GM18519 (cell line): ENCODE data around the gene TIMM9.
A peak's percentile ranks its signal among the peaks of the same experiment; 100 is the strongest.
"Not testable (repeated sequence)": the region's sequence is repeated elsewhere in the genome, so short reads cannot be mapped to it uniquely, and the experiment has no call there.

ENCODE experiments used
- ATAC-seq: cut with Tn5 transposase; IDR thresholded peaks from one replicate; pipeline ENCODE4 v1.9.1; 2021; ENCODE audit warnings: mild to moderate bottlenecking, moderate library complexity; ENCODE audit not compliant: unreplicated experiment, low FRiP score

The TIMM9 gene, protein sequence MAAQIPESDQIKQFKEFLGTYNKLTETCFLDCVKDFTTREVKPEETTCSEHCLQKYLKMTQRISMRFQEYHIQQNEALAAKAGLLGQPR

DNA sequence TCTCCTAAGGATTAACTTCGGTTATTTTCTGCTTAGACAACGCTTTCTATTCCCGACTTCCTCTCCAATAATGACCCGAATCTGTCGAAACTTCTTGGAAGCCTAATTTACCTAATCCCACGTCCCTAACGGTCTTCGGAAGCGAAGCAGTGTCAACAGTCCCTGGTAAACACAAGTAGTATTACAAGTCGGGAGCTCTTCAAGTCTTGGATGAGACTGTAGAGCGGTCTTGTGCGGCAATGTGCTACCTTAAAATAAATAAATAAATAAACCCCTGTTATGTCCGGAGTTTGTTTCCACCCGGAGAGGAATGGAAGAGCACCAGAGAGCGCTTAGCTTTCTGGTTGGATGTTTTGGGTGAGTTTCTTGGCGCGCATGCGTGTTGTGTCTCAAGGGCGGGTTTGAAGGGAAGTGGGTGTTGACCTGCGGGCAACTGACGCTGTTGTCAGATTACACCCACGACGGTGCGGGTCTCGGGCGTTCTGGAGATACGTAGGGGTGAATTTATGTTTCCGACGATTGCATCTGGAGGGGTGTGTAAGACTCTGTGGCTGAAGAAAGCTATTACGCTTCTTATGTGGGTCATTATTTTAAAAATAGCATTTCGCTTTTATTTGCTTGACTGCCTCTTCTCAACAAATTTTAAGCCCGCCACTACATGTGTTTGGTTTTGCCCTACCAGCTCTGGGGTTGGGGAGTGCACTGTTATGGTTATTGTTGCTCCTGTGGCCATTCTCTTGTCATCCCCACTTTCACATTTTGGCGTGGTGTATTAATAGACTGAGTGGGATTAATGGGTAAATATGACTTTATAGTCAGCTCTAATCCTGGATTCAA lies at the start of gene TIMM9, which contains the start of gene KIAA0586:
TIMM9 (minus strand) TSS at position 251 of the 837 bp plus-strand sequence. CDS start 15,586 bp downstream, outside the sequence.
KIAA0586 (plus strand) TSS at position 439 of the 837 bp plus-strand sequence. CDS start 546 bp downstream, outside the sequence.
- ATAC-seq, result peak; percentile 67

- no peak for ATAC-seq
These were observed 49.0 kb upstream of the TIMM9 start for GRCh38 chr14:58476320-58476719.

GRCh38 chr14:58469309-58469708 lies 42.0 kb upstream of the TIMM9 start:
- ATAC-seq, result no peak

DNA sequence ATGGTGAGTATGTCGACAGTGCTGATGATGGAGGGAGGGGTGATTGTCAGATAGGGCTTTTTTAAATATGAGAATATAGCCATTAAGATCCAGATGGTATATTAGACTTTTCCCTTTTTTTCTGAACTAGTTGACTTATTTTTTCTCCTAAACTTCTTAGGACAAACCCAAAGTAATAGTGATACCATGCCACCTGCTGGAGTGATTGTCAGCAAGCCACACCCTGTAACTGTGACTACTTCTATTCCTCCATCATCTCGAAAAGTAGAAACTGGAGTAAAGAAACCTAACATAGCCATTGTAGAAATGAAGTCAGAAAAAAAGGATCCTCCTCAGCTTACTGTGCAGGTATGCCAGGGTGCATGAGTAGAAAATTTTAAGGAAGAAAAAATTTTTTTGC lies 40.2 kb upstream of the TIMM9 start:
- no peak for ATAC-seq

DNA sequence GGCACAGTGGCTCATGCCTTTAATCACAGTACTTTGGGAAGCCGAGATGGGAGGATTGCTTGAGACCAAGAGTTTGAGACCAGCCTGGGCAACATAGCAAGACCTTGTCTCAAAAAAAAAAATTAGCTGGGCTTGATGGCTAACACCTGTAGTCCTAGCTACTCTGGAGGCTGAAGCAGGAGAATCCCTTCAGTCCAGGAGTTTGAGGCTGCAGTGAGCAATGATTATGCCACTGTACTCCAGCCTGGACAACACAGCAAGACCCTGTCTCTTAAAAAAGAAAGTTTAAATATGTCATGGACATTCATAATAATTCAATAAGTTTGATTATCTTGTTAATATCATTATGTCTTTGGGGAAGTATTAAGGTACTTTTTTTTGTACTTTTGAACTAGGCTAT lies 39.1 kb upstream of the TIMM9 start:
- no peak for ATAC-seq

GRCh38 chr14:58465421-58465820 lies 38.1 kb upstream of the TIMM9 start:
- no peak for ATAC-seq

DNA sequence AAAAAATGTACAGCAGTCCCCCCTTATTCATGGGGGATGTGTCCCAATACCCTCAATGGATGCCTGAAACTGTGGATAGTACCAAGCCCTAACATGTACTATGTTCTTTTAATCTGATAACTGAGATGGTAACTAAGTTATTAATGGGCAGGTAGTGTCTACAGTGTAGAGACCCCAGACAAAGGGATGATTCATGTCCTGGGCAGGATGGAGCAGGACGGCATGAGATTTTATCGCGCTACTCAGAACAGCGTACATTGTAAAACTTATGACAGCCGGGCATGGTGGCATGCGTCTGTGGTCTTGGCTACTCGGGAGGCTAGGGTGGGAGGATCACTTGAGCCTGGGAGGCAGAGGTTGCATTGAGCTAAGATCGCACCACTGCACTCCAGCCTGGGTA lies 37.3 kb upstream of the TIMM9 start:
- no peak for ATAC-seq

DNA sequence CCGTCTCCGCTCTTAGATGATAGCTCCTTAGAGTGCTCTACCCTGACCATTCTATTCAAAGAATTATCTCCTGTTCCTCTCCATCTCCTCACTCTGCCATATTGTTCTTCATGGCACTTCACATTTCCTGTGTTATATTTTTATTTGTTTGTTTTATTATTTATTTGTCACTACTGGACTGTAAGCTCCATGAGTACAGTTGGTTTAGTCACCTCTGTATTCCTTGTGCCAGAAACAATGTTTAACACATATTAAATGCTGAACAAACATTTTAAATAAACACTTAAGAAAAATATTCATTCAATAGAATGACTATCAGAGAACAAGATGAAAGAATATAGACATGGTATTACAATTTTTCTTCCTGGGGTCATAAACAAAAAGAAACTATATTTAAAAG lies 35.8 kb upstream of the TIMM9 start:
- no peak for ATAC-seq

DNA sequence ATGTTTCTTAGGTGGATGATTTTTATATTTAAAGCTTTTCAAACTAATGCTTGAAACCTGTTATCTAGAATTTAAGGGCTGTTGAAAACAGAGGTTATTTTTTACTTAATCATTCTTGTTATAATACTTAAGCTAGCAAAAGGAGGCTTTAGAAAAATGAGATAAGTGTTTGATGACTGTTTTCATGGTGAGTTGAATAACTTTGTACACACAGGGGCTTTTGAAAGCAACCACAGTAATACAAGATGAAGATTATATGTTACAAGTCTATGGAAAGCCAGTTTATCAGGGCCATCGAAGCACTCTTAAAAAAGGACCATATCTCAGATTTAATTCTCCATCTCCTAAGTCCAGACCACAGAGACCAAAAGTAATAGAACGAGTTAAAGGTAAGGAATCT lies 33.4 kb upstream of the TIMM9 start:
- no peak for ATAC-seq

DNA sequence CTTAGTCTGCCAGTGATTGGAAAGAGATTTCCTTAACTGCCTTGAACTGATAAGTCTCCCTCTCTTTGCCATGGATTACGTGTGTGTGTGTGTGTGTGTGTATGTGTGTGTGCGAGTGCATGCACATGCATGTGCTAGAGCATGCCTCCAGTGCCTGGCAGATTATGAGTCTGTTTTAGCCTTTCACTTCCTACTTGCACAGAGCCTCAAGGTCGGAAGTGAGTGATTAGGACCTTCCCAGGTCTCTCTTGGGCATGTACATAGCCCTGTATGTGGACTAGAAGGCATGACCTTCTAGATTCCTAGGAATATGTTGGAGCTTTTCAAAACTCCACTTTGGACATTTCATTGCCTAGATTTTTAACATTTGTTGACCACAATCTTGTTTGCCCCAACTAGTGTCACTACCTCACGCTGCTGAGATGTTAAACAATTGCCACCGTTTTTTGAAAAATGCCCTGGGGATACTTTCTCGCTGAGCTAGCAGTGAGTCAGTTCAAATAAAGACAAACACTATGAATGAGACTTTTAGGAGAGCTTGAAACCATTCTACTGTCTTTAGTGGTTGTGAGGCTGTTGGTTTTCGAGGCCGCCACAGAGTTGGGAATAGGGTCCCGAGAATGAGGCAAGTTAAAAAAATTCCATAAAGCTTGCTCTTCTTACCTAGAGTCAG lies 28.4 kb upstream of the TIMM9 start:
- no peak for ATAC-seq

- no peak for ATAC-seq
These were observed 17.3 kb upstream of the TIMM9 start for GRCh38 chr14:58444627-58445026.

DNA sequence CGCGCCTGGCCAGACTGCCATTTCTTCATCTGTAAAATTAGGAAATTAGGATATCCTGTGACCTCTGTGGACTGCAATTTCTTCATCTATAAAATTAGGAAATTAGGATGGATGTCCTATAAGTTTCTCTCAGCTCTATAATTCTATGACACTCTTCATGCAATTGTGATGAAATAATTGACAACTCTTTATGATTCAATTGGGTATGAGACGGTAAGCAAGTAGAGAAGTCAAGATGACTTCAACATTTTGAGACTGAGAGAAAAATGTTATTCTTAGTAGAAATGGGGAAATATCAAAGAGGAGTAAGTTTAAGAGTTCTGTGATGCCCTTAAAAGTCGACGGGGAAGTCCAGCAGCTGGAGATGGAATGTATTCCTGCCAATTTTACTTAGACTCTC lies 12.1 kb upstream of the TIMM9 start:
- no peak for ATAC-seq

DNA sequence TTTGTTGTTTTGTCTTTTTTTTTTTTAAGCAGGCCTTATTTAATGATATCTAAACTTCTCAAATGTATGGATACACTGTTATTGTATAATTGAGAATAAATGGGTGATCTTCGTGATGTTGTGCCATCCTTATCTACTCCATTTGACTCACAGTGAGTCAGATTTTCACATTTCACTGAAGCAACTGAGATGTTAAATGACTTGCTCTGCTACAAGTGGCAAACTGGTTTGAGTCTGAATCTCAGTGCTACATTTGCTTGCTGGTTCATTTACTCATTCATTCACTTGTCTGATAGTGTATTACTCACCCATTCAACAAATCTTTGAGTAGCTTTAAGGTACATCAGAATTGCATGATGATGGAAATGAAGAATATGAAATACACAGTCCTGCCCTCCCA lies 2.8 kb upstream of the TIMM9 start:
- ATAC-seq, result no peak

GRCh38 chr14:58428118-58428683 lies 870 bp upstream of the TIMM9 start:
- no peak for ATAC-seq

DNA sequence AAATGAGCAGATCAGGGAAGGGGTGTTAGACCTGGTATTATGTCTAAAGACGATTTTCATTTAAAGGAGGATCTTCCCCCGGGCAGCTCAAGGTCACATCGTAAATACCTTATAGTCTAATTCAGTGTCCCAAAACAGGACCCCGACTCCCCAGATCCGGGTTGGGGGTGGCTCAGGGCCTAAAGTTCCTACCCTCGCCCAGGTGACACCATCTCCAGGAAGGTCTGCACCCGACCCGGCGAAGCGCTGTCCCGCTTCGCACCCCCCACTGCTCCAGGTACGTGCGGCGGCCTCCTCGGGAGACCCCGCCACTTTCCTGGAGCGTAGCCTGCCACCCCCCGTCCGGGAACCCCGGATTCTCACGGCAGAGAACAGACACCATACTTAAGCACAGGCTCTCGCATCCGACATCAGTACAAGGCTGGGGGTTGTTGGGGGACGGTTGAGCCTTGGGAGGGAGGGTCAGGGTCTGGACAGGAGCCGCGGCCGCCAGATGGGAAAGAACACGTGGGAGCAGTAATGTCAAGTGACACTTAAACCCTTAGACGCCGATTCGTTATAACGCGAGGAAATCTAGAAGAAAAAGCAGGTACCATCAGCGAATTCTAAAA lies 556 bp downstream of the TIMM9 start:
- peak; percentile 12 for ATAC-seq

- ATAC-seq, result not testable (repeated sequence)
These were observed 10.4 kb downstream of the TIMM9 start for GRCh38 chr14:58416934-58417333.

DNA sequence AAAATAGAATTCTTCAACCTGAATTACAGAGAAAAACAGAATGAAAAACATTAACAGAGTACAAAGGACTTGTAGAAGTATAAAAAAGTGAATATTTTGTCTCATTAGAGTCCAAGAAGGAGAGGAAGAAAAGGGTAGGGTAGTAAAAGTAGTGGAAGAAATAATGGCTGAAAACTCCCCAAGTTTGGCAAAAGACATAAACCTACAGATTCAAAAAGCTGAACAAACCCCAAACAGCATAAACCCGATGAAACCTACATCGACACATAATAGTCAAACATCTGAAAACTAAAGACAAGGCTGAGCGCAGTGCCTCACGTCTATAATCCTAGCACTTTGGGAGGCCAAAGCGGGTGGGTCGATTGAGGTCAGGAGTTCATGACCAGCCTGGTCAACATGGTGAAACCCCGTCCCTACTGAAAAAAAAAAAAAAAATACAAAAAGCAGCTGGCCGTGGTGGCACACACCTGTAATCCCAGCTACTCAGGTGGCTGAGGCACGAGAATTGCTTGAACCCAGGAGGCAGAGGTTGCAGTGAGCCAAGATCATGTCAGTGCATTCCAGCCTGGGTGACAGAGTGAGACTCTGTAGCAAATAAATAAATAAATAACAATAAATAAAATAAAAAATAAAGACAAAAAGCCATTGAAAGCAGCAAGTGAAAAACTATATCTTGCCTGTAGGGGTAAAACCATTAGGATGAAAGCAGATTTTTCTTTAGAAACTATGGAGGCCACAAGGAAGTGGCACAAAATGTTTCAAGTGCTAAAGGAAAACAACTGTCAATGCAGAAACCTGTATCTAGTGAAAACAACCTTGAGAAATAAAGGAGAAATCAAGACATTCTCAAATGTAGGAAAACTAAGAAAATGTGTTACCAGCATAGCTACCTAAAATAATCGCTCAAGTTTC lies 11.4 kb downstream of the TIMM9 start:
- no peak for ATAC-seq

DNA sequence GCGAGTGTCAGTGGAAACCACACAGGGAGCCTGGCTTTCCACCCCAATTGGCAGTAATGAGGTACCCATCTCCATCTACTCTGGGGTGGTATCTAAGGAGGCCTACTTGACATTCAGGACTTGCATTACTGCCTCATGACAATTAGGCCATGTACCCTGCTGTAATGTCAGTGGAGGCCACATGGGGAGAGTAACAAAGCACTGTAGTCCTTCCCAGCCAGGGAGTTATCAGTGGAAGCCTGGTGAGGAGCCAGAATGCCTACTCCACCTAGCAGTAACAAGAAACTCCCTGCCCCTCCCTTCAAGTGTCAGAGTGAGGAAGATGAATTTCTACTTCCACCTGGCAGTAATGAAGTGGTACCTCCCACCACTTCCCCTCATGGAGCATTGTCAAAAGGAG lies 12.5 kb downstream of the TIMM9 start:
- no peak for ATAC-seq

- ATAC-seq, result no peak
These were observed 18.6 kb downstream of the TIMM9 start for GRCh38 chr14:58408681-58409215.

DNA sequence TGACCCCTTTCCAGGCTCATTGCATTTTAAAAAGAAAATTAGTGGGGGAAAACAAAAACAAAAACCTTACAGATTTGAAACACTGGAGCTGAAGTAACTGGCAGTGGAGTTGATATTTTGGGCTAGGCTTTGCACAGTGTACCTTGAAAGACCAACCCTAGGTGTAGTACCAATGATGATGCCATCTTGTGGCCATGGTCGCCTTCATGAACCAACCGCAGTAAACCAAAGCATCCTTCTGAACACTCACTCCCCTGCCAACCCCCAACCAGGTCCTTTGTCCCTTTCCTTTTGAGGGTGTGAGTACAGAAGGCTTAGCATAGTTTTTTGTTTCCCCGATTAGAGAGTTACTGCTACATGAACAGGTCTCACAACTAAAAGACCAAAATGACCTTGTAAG lies 25.7 kb downstream of the TIMM9 start:
- ATAC-seq, result no peak
